ENCODE data around the gene ADAMTS6.

- TF ChIP-seq PAWR (CRISPR knock-in tag; IDR thresholded peaks at IDR 0.05; ENCODE audit: borderline replicate concordance) = no peak
- TF ChIP-seq CCDC6 (CRISPR knock-in tag; IDR thresholded peaks at IDR 0.05) = no peak
- no peak for TF ChIP-seq ELF3 (CRISPR knock-in tag; IDR thresholded peaks at IDR 0.05)
- no peak for TF ChIP-seq DR1 (CRISPR knock-in tag; IDR thresholded peaks at IDR 0.05)
- TF ChIP-seq GPN1 (CRISPR knock-in tag; IDR thresholded peaks at IDR 0.05; ENCODE audit: borderline replicate concordance) = no peak
- no peak for TF ChIP-seq ZBTB21 (CRISPR knock-in tag; IDR thresholded peaks at IDR 0.05)
- TF ChIP-seq PTBP1 (IDR thresholded peaks at IDR 0.05; ENCODE audit: low read depth, low read length, poor library complexity, severe bottlenecking) = no peak
These were observed 47.6 kb downstream of the ADAMTS6 start for GRCh38 chr5:65434122-65434521.
